ENCODE results near the gene TXNRD2.

TXNRD2 gene

DNA sequence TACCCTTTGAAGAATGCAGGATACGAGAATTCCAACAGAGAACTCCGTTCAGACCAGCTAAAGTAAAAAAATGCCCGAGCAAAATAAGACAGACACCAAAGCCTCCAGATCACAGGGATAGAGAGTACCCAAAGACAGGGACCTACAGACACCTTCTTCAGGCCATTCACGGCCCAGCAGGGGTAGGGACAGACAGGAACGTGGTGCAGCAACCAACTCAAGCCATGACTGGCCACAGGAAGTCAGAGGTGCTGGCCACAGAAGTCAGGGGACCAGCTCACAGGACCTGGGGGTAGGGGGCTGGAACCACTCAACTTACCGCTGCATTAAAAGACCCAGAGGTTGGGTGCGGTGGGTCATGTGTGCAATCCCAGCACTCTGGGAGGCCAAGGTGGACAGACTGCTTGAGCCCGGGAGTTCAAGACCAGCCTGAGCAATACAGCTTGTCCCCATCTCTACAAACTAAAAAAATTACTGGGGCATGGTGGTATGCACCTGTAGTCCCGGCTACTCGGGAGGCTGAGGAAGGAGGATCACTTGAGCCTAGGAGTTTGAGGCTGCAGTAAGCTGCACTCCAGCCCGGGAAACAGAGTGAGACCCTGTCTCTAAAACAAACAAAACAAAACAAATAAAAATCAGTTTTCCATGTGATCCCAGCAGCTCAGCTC, 39.9 kb downstream of the TXNRD2 start:
- no peak for DNase-seq (ENCODE audit: low spot score in 2 of 2)
- H3K9me3 Mint-ChIP-seq = no peaks in the 10 kb centered on the region
- ATAC-seq = no peak
- H3K4me3 Mint-ChIP-seq = no peak overlapping the region
- H3K36me3 Mint-ChIP-seq = no peaks in the 10 kb centered on the region
- no peak overlapping the region for H3K27ac Mint-ChIP-seq
- no peaks in the 10 kb centered on the region for H3K4me1 Mint-ChIP-seq

- H3K36me3 Mint-ChIP-seq = no peaks in the 10 kb centered on the region
- no peaks in the 10 kb centered on the region for H3K9me3 Mint-ChIP-seq
- no peaks in the 10 kb centered on the region for H3K4me1 Mint-ChIP-seq
- H3K27ac Mint-ChIP-seq = no peak overlapping the region
- H3K4me3 Mint-ChIP-seq = no peak overlapping the region
- DNase-seq (ENCODE audit: low spot score in 2 of 2) = no peak
- no peak for ATAC-seq
Observed at GRCh38 chr22:19900707-19901436, 40.7 kb downstream of the TXNRD2 start.

DNA sequence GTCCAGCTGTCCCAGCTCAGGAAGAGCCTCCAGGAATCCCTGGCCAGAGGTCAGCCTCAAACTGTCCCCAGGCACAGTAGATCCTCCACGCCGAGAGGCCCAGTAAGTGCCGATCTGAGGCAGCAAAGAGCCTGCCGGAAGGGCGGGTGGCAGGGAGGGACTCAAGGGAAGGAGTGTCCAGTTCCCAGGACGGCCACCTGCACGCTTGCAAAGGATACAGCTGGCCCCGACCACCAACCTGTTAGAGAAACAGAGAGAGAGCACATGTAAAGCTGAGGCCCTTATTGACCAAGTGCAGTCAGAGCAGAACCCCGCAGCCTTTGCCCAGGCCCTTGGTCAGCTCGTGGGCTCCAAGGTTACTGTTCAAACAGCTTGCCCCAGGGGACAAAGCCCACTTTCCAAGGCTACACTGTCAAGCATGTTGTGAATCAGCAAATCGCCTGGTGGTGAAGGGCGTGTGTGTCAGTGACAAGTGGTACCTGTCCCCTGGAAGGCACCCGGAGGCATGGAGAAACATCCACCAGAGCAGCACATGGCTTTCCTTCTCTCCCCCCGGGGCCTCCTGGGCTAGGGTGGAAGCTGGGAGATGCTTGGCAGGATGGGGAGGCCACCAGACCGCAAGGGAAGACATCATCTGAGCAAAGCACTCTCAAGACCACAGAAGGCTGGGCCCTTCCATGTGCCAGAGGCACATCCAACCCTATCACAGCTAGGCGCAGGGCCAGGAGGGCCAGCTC, 42.6 kb downstream of the TXNRD2 start:
- DNase-seq (ENCODE audit: low spot score in 2 of 2) = no peak
- ATAC-seq = no peak
- Mint-ChIP-seq H3K4me3 (no peak overlapping the region), H3K4me1 (no peaks in the 10 kb centered on the region), H3K36me3 (no peaks in the 10 kb centered on the region), H3K27ac (no peak overlapping the region), H3K9me3 (no peaks in the 10 kb centered on the region)

DNA sequence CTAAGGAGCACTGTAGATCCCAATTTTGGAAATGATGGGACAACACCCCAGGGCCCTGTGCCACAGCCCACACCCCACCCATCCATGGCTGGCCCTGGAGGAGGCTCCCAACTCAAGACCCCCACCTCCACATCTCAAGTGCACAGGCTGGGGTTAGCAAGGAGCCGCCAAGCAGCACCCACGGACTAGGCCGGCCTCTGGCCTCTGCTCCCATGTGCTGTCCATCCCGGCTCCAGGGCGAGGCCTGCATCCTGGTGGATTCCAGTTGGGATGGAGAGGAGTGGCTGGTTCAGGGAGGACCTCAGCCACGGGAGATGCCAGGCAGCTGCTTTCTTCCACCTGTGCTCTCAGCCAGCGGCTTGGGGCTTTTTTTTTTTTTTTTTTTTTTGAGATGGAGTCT, 43.5 kb downstream of the TXNRD2 start:
- H3K27ac Mint-ChIP-seq = no peak overlapping the region
- no peaks in the 10 kb centered on the region for H3K9me3 Mint-ChIP-seq
- H3K36me3 Mint-ChIP-seq = no peaks in the 10 kb centered on the region
- H3K4me3 Mint-ChIP-seq = no peak overlapping the region
- ATAC-seq (no peak), DNase-seq (ENCODE audit: low spot score in 2 of 2) (no peak)
- H3K4me1 Mint-ChIP-seq = peaks cover under 1% of the 10 kb centered on the region

GRCh38 chr22:19897726-19898125, 43.9 kb downstream of the TXNRD2 start:
- H3K36me3 Mint-ChIP-seq = no peaks in the 10 kb centered on the region
- H3K9me3 Mint-ChIP-seq = no peaks in the 10 kb centered on the region
- no peak overlapping the region for H3K4me3 Mint-ChIP-seq
- peaks cover 5% of the 10 kb centered on the region for H3K4me1 Mint-ChIP-seq
- ATAC-seq (no peak), DNase-seq (ENCODE audit: low spot score in 2 of 2) (no peak)
- H3K27ac Mint-ChIP-seq = peak overlapping the region; percentile 54

DNA sequence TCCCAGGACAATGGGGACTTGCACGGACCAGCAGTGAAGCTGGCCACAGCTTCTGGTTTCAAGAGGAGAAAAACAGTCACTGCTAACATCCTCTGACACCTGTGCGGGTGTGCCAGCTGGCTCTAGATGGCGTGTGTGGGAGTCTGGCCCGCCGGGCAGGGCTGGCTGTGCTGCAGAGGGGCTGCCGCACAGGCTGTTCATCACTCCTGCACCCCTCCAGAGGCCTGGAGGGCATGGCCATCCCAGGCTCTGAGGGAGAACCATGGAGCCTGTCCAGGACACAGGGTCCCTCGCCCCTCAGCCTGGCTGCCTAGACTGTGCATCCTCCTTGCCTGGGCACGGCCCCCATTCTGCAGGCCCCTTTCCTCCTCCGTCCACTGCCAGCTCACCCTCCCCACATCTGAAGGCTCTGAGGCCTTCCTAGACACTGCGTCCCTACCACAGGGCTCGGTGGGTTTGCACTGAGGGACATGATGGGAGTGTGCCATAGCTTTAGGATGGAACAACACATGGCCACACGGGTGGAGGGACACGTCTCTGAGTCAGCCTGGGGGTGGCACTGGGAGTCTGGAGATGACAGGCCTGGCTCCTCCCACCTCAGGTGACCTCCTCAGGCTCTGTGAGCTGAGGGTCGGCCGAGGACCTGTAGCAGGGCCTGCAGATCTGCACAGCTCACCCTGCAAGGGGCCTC, 44.8 kb downstream of the TXNRD2 start:
- Mint-ChIP-seq H3K27ac (peak overlapping the region; percentile 54), H3K4me1 (peaks cover 14% of the 10 kb centered on the region)
- ATAC-seq = no peak

DNA sequence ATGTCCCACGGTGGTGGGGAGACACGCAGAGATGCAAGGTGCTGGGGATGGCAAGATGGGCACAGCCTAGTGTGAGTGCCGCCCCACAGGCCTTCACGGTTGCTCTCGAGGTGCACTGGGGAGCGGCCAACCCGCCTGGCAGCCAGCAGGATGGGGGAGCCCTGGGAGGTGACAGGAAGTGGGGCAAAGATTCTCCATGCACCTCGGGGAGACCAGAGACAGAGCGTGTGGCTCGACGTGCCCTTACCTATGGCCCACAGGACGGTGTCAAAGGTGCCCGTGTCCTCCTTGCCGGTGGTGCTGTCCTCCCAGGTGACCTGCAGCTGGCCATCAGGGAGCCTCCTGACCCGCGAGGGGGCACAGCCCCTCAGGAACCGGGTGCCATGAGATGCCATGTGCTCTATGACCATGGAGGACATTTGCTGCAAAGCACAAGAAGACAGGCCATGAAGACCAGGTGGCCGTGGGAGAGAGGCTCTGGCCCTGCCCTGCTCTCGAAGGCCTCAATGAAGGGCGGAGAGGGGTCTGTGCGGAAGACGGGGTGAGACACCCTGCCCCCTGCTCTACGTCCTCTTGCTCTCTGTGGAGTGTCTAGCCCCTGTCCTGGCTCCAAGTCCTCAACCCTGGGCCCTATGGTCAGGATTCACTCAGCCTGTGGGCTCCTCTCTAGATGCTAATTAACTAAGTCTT, 46.3 kb downstream of the TXNRD2 start:
- ATAC-seq (no peak), DNase-seq (ENCODE audit: low spot score in 2 of 2) (no peak)
- Mint-ChIP-seq H3K27ac (no peak overlapping the region), H3K36me3 (no peaks in the 10 kb centered on the region), H3K4me1 (peaks cover 25% of the 10 kb centered on the region), H3K4me3 (no peak overlapping the region), H3K9me3 (no peaks in the 10 kb centered on the region)

More for the DNA sequence above, 44.8 kb downstream of the TXNRD2 start:
- no peak overlapping the region for H3K4me3 Mint-ChIP-seq
- H3K9me3 Mint-ChIP-seq = no peaks in the 10 kb centered on the region
- no peaks in the 10 kb centered on the region for H3K36me3 Mint-ChIP-seq
- no peak for DNase-seq (ENCODE audit: low spot score in 2 of 2)

GRCh38 chr22:19893363-19893762, 48.3 kb downstream of the TXNRD2 start:
- H3K4me1 Mint-ChIP-seq = peaks cover 25% of the 10 kb centered on the region
- H3K27ac Mint-ChIP-seq = no peak overlapping the region
- ATAC-seq (no peak), DNase-seq (ENCODE audit: low spot score in 2 of 2) (no peak)
- H3K4me3 Mint-ChIP-seq = no peak overlapping the region
- H3K9me3 Mint-ChIP-seq = no peaks in the 10 kb centered on the region
- no peaks in the 10 kb centered on the region for H3K36me3 Mint-ChIP-seq

DNA sequence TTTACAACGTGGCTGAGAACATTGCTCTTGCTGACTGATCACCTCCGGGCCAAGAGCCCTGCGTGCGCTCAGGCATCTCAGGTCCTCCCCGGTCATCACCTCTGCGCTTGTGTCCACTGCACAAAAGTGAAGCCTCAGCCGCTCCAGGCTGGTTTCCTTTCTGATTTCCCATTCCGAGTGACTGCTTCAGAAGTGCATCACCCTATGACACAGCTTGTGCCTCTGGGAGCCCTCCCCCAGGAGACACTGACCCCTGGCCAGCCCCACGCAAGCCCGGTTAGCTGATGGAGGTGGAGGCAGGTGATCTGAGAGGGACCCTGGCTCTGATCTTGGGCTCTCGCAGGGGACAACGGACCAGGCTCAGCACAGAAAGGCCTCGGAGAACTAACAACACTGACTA, 48.7 kb downstream of the TXNRD2 start:
- ATAC-seq (no peak), DNase-seq (ENCODE audit: low spot score in 2 of 2) (no peak)
- H3K27ac Mint-ChIP-seq = peak overlapping the region; percentile 95
- peak overlapping the region; percentile 78 for H3K4me3 Mint-ChIP-seq
- no peaks in the 10 kb centered on the region for H3K36me3 Mint-ChIP-seq
- H3K4me1 Mint-ChIP-seq = peaks cover 25% of the 10 kb centered on the region
- no peaks in the 10 kb centered on the region for H3K9me3 Mint-ChIP-seq

DNA sequence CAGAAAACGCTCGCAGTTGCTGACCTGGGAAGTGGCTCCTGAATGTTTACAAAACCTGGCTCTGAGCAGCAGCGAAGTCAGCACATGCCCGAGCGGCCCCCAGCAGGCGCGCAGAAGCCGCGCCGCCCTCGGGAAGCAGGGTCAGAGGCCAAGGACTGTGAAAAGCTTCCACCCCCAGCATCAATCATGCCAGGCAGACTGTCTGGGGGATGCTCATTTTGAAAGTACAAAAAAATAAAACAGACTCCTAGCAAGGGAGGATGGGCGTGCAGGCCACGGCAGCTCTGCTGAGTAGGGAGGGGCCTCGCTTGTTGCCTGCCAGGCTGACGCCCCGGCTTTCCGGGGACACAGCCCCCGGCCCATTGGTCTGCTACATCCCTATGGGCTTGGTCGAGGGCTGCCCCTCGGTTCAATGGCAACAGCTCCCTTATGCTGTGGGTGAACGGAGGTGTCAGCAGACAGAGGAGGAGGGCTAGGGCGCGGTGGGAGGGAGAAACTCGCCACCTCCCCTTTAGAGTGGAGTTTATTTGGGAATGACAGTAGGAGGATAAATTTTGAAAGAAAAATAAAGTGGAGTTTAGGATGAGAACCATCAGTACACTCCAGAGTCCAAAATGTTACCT, 49.2 kb downstream of the TXNRD2 start:
- Mint-ChIP-seq H3K36me3 (no peaks in the 10 kb centered on the region), H3K4me1 (peaks cover 25% of the 10 kb centered on the region), H3K4me3 (peak overlapping the region; percentile 78), H3K27ac (peak overlapping the region; percentile 95), H3K9me3 (no peaks in the 10 kb centered on the region)
- ATAC-seq = peak; percentile 80
- DNase-seq (ENCODE audit: low spot score in 2 of 2) = peak in 1 of 2 donors; percentile 73

GRCh38 chr22:19891317-19892256, 50.0 kb downstream of the TXNRD2 start:
- peaks cover 25% of the 10 kb centered on the region for H3K4me1 Mint-ChIP-seq
- H3K27ac Mint-ChIP-seq = peak overlapping the region; percentile 95
- H3K4me3 Mint-ChIP-seq = peak overlapping the region; percentile 78
- no peaks in the 10 kb centered on the region for H3K36me3 Mint-ChIP-seq
- DNase-seq (ENCODE audit: low spot score in 2 of 2) = peak; percentile 40 to 77
- H3K9me3 Mint-ChIP-seq = no peaks in the 10 kb centered on the region
- peak; percentile 92 for ATAC-seq

GRCh38 chr22:19890502-19891316, 50.9 kb downstream of the TXNRD2 start:
- Mint-ChIP-seq H3K27ac (peak overlapping the region; percentile 95), H3K36me3 (no peaks in the 10 kb centered on the region), H3K4me1 (peaks cover 25% of the 10 kb centered on the region), H3K9me3 (no peaks in the 10 kb centered on the region), H3K4me3 (peak overlapping the region; percentile 78)
- ATAC-seq (no peak), DNase-seq (ENCODE audit: low spot score in 2 of 2) (no peak)

GRCh38 chr22:19889951-19890350, 51.7 kb downstream of the TXNRD2 start:
- no peak for DNase-seq (ENCODE audit: low spot score in 2 of 2)
- H3K4me3 Mint-ChIP-seq = no peak overlapping the region

More at GRCh38 chr22:19889951-19890350, 51.7 kb downstream of the TXNRD2 start:
- H3K9me3 Mint-ChIP-seq = no peaks in the 10 kb centered on the region
- H3K36me3 Mint-ChIP-seq = no peaks in the 10 kb centered on the region
- H3K27ac Mint-ChIP-seq = no peak overlapping the region
- no peak for ATAC-seq
- peaks cover 25% of the 10 kb centered on the region for H3K4me1 Mint-ChIP-seq
